Activated CD4-positive, alpha-beta T cell treated with anti-CD3 and anti-CD28 coated beads, Interleukin-2, amount 10 ng/mL, durations not matched to agents 24 days and 14 days (primary cell): ENCODE results near the gene FOXD2. TPM values are rescaled to one million over a fixed set of nuclear protein-coding genes. Genes with fewer than 3 reads are reported as not detected.
A peak's percentile ranks its signal among the peaks of the same experiment; 100 is the strongest.

ENCODE experiments used
- DNase-seq: peaks from one replicate; pipeline ENCODE4 v3.0.0; 2022
- H3K27ac Mint-ChIP-seq: one replicate; pipeline ENCODE4 v1.8.0; 2022; ENCODE audit warnings: mild to moderate bottlenecking, mixed read lengths
- H3K27me3 Mint-ChIP-seq: one replicate; pipeline ENCODE4 v1.8.0; 2022; ENCODE audit warnings: mixed read lengths
- H3K36me3 Mint-ChIP-seq: one replicate; pipeline ENCODE4 v1.8.0; 2022; ENCODE audit warnings: low read depth, mild to moderate bottlenecking, mixed read lengths
- H3K4me1 Mint-ChIP-seq: one replicate; pipeline ENCODE4 v1.8.0; 2021; ENCODE audit warnings: mixed read lengths
- H3K4me3 Mint-ChIP-seq: one replicate; pipeline ENCODE4 v1.8.0; 2022; ENCODE audit warnings: mild to moderate bottlenecking, moderate library complexity, mixed read lengths
- H3K9me3 Mint-ChIP-seq: one replicate; pipeline ENCODE4 v1.8.0; 2021; ENCODE audit warnings: mixed read lengths
- intact Hi-C: fragments of 100-400 bp; cut with micrococcal nuclease; formaldehyde crosslinking; loops from one replicate; pipeline ENCODE4 v1.15.1; 2023
- total RNA-seq: library from RNA; stranded (reverse); gene quantifications from 2 replicates; pipeline ENCODE4 v1.2.3, GENCODE V29; 2022

FOXD2 gene
- total RNA-seq, 1 donor from 2014 or later, result 0.07 TPM

- H3K27me3 Mint-ChIP-seq, result peaks cover 39% of the 10 kb centered on the region
- no peaks in the 10 kb centered on the region for H3K9me3 Mint-ChIP-seq
- no peaks in the 10 kb centered on the region for H3K36me3 Mint-ChIP-seq
- peak; percentile 67 for DNase-seq
- no peak overlapping the region for H3K4me3 Mint-ChIP-seq
- no peaks in the 10 kb centered on the region for H3K4me1 Mint-ChIP-seq
- intact Hi-C loops, result loop anchor here (1.0 kb wide), 1 partner anchor 231 kb away; no protein-coding TSS in a partner anchor
- no peak overlapping the region for H3K27ac Mint-ChIP-seq
These were observed 13.4 kb upstream of the FOXD2 start for GRCh38 chr1:47424336-47424982.

- no peaks in the 10 kb centered on the region for H3K9me3 Mint-ChIP-seq
- no peak for DNase-seq
- peaks cover 33% of the 10 kb centered on the region for H3K4me1 Mint-ChIP-seq
- H3K27me3 Mint-ChIP-seq, result peaks cover 46% of the 10 kb centered on the region
- peaks cover 28% of the 10 kb centered on the region for H3K36me3 Mint-ChIP-seq
- H3K27ac Mint-ChIP-seq, result no peak overlapping the region
- intact Hi-C loops, result loop anchor here (10.0 kb wide), 1 partner anchor 947 kb away; the partner anchor contains the start of gene DMBX1
- H3K4me3 Mint-ChIP-seq, result no peak overlapping the region
These were observed 6.3 kb upstream of the FOXD2 start for GRCh38 chr1:47431534-47431933.

GRCh38 chr1:47432071-47433036 is 5.5 kb upstream of the FOXD2 start:
- peaks cover 28% of the 10 kb centered on the region for H3K36me3 Mint-ChIP-seq
- intact Hi-C loops, result loop anchor here (2.0 to 10.0 kb wide), 2 partner anchors 14 to 948 kb away; partner anchors contain the start of gene DMBX1
- DNase-seq, result peak; percentile 87
- H3K4me3 Mint-ChIP-seq, result peak overlapping the region; percentile 25
- no peaks in the 10 kb centered on the region for H3K9me3 Mint-ChIP-seq
- peaks cover 34% of the 10 kb centered on the region for H3K4me1 Mint-ChIP-seq
- H3K27me3 Mint-ChIP-seq, result peaks cover 46% of the 10 kb centered on the region
- H3K27ac Mint-ChIP-seq, result peak overlapping the region; percentile 25

DNA sequence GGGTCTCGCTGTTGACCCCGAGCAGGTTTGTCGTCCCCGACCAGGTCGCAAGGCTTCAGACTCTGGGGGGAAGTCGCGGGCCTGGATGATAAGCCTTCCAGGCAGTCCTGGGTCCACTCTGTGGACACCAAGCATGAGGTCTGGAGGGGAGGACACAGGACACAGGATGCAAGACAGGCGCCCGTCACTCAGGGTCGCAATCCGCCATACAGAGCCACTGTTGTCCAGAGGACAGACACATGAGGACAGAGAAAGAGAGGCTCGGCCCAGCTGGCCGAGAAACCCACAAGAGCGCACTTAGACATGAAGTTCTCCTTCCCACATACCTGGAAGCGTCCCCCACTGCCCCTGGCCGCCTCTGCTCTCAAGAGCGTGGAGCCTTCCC is 4.8 kb upstream of the FOXD2 start:
- no peaks in the 10 kb centered on the region for H3K9me3 Mint-ChIP-seq
- intact Hi-C loops, result loop anchor here (2.0 to 10.0 kb wide), 2 partner anchors 14 to 948 kb away; partner anchors contain the start of gene DMBX1
- peaks cover 34% of the 10 kb centered on the region for H3K4me1 Mint-ChIP-seq
- H3K27ac Mint-ChIP-seq, result peak overlapping the region; percentile 25
- no peak for DNase-seq
- H3K27me3 Mint-ChIP-seq, result peaks cover 46% of the 10 kb centered on the region
- H3K4me3 Mint-ChIP-seq, result peak overlapping the region; percentile 25
- H3K36me3 Mint-ChIP-seq, result peaks cover 28% of the 10 kb centered on the region

- no peaks in the 10 kb centered on the region for H3K9me3 Mint-ChIP-seq
- H3K36me3 Mint-ChIP-seq, result peaks cover 28% of the 10 kb centered on the region
- peak; percentile 63 for DNase-seq
- intact Hi-C loops, result loop anchor here (2.0 to 10.0 kb wide), 2 partner anchors 15 to 949 kb away; partner anchors contain the start of gene DMBX1
- peak overlapping the region; percentile 45 for H3K4me3 Mint-ChIP-seq
- H3K27ac Mint-ChIP-seq, result no peak overlapping the region
- peaks cover 47% of the 10 kb centered on the region for H3K27me3 Mint-ChIP-seq
- H3K4me1 Mint-ChIP-seq, result peaks cover 34% of the 10 kb centered on the region
These were observed 4.3 kb upstream of the FOXD2 start for GRCh38 chr1:47433477-47434050.

GRCh38 chr1:47434051-47434842 is 3.6 kb upstream of the FOXD2 start:
- Mint-ChIP-seq H3K27me3 (peaks cover 45% of the 10 kb centered on the region), H3K27ac (peak overlapping the region; percentile 68), H3K36me3 (peaks cover 28% of the 10 kb centered on the region), H3K9me3 (no peaks in the 10 kb centered on the region), H3K4me1 (peaks cover 34% of the 10 kb centered on the region), H3K4me3 (peak overlapping the region; percentile 45)
- peak; percentile 65 for DNase-seq
- intact Hi-C loops, result loop anchor here (10.0 kb wide), 1 partner anchor 949 kb away; the partner anchor contains the start of gene DMBX1

GRCh38 chr1:47435506-47436303 is 2.1 kb upstream of the FOXD2 start:
- Mint-ChIP-seq H3K9me3 (no peaks in the 10 kb centered on the region), H3K4me3 (peak overlapping the region; percentile 97), H3K4me1 (peaks cover 34% of the 10 kb centered on the region), H3K27me3 (peaks cover 42% of the 10 kb centered on the region), H3K27ac (no peak overlapping the region), H3K36me3 (peaks cover 28% of the 10 kb centered on the region)
- no peak for DNase-seq
- intact Hi-C loops, result loop anchor here (2.0 to 10.0 kb wide), 5 partner anchors 72 to 951 kb away; partner anchors contain the start of genes CMPK1 and DMBX1

GRCh38 chr1:47436304-47436978 is 1.4 kb upstream of the FOXD2 start:
- Mint-ChIP-seq H3K4me3 (peak overlapping the region; percentile 97), H3K27ac (peak overlapping the region; percentile 85), H3K36me3 (peaks cover 28% of the 10 kb centered on the region), H3K9me3 (no peaks in the 10 kb centered on the region), H3K27me3 (peaks cover 40% of the 10 kb centered on the region), H3K4me1 (peaks cover 34% of the 10 kb centered on the region)
- peak; percentile 94 for DNase-seq
- intact Hi-C loops, result loop anchor here (2.0 to 10.0 kb wide), 5 partner anchors 71 to 952 kb away; partner anchors contain the start of genes CMPK1 and DMBX1

- Mint-ChIP-seq H3K4me3 (peak overlapping the region; percentile 97), H3K27ac (peak overlapping the region; percentile 85)
These were observed 831 bp upstream of the FOXD2 start for GRCh38 chr1:47436979-47437446.

GRCh38 chr1:47438165-47439016 is 547 bp downstream of the FOXD2 start:
- intact Hi-C loops, result loop anchor here (5.0 to 10.0 kb wide), 3 partner anchors 69 to 954 kb away; partner anchors contain the start of gene DMBX1
- H3K36me3 Mint-ChIP-seq, result peaks cover 19% of the 10 kb centered on the region
- DNase-seq, result peak; percentile 79
- peak overlapping the region; percentile 97 for H3K4me3 Mint-ChIP-seq
- peaks cover 22% of the 10 kb centered on the region for H3K4me1 Mint-ChIP-seq
- H3K9me3 Mint-ChIP-seq, result no peaks in the 10 kb centered on the region
- peak overlapping the region; percentile 41 for H3K27ac Mint-ChIP-seq
- H3K27me3 Mint-ChIP-seq, result peaks cover 25% of the 10 kb centered on the region

More at GRCh38 chr1:47436979-47437446, 831 bp upstream of the FOXD2 start:
- Mint-ChIP-seq H3K36me3 (peaks cover 28% of the 10 kb centered on the region), H3K27me3 (peaks cover 37% of the 10 kb centered on the region), H3K4me1 (peaks cover 32% of the 10 kb centered on the region), H3K9me3 (no peaks in the 10 kb centered on the region)
- no peak for DNase-seq
- intact Hi-C loops, result loop anchor here (2.0 to 10.0 kb wide), 5 partner anchors 70 to 952 kb away; partner anchors contain the start of genes CMPK1 and DMBX1
